Measurements from ENCODE around the gene MPI. TPM values are rescaled to one million over a fixed set of nuclear protein-coding genes. Genes with fewer than 3 reads are reported as not detected.

Gene MPI
- total and polyA plus RNA-seq, 2 donors (not counting 3 experiments of a cell fraction or from before 2014, with no cell fraction given), result 36.3 to 69.3 TPM

- Histone ChIP-seq H3K4me3 (replicated peaks in 1 of 3; ENCODE audit: insufficient read depth in 1 of 3, low read depth in 1 of 3, low read length in 3 of 3) (peak within 1 kb of the TSS; percentile 38 to 79 (median 73)), H3K4me2 (ENCODE audit: insufficient read depth, low read length) (peak within 1 kb of the TSS; percentile 88), H3K4me1 (ENCODE audit: control insufficient read depth, extremely low read depth, insufficient read depth, low read length) (peaks cover 11% of the 10 kb centered on the region), H3K27ac (ENCODE audit: insufficient read depth, low read depth, low read length) (peak within 1 kb of the TSS; percentile 32), H3K9me1 (replicated peaks; ENCODE audit: control insufficient read depth, extremely low read depth, insufficient read depth, low read length) (no peaks in the 10 kb centered on the region), H3K79me2 (ENCODE audit: control insufficient read depth, insufficient read depth, low read length) (peaks cover 15% of the 10 kb centered on the region), H3K9ac (replicated peaks; ENCODE audit: extremely low read depth, insufficient read depth, low read length) (peak within 1 kb of the TSS; percentile 76), H2AFZ (ENCODE audit: low read depth, low read length) (peak within 1 kb of the TSS; percentile 98), H3K36me3 (ENCODE audit: control insufficient read depth in 2 of 2, extremely low read depth in 1 of 2, insufficient read depth in 2 of 2, low read length in 2 of 2) (peaks cover 6 to 10% of the 10 kb centered on the region in 2 experiments), H3K9me3 (replicated peaks; ENCODE audit: control insufficient read depth, insufficient read depth, low read length) (no peaks in the 10 kb centered on the region), H4K20me1 (replicated peaks; ENCODE audit: control insufficient read depth, extremely low read depth, insufficient read depth, low read length) (no peaks in the 10 kb centered on the region), H3K27me3 (ENCODE audit: control insufficient read depth in 2 of 2, insufficient read depth in 2 of 2, low read length in 2 of 2) (no peaks in the 10 kb centered on the region)
- BruUV-seq (replicated peaks), result no TSS peak
- ChIA-PET POLR2A (interaction anchor here (0.7 to 1.3 kb wide), 3 partner anchors 17 to 61 kb away, joined by 3 read pairs; partner anchors contain the start of genes COX5A and MPI), CTCF (interaction anchor here (0.6 to 2.7 kb wide), 19 partner anchors 10 to 243 kb away, joined by 3 to 20 read pairs (median 3); partner anchors contain the start of genes COX5A and MPI)
- peak; percentile 87 for DNase-seq (ENCODE audit: low read depth, low spot score)
- TF ChIP-seq EZH2 (IDR thresholded peaks at IDR 0.05; ENCODE audit: borderline replicate concordance, low read depth, low read length, severe bottlenecking), result no peak
- no peak for TF ChIP-seq CTCF (IDR thresholded peaks at IDR 0.05; ENCODE audit: extremely low read depth in 1 of 2, insufficient read depth in 1 of 2, low read depth in 1 of 2, low read length in 2 of 2)
- peak; percentile 92 for TF ChIP-seq POLR2AphosphoS5 (IDR thresholded peaks at IDR 0.05; ENCODE audit: insufficient read depth, low read depth, low read length)
- peak; percentile 98 for TF ChIP-seq POLR2A (IDR thresholded peaks at IDR 0.05; ENCODE audit: low read depth, low read length)
- no peak for TF ChIP-seq FOS (IDR thresholded peaks at IDR 0.05; ENCODE audit: borderline replicate concordance, insufficient read depth, low read length)
- no peak for TF ChIP-seq MAX (IDR thresholded peaks at IDR 0.05; ENCODE audit: insufficient read depth, insufficient read length)
- no peak for TF ChIP-seq MYC (IDR thresholded peaks at IDR 0.05; ENCODE audit: low read depth, low read length)
- TF ChIP-seq GATA2 (IDR thresholded peaks at IDR 0.05; ENCODE audit: insufficient read depth, insufficient read length, low read depth, low read length), result no peak
- peak; percentile 97 for FAIRE-seq
- intact Hi-C loops (cut with micrococcal nuclease), result loop anchor here (1.0 kb wide), 3 partner anchors 17 to 44 kb away; partner anchors contain the start of gene COX5A
- dilution Hi-C loops (cut with MboI; ENCODE audit: extremely low pct_ligation_motif_present, low sequenced_read_pairs), result no loop called here
These were observed 16.8 kb downstream of the MPI start, which contains the start of gene FAM219B for GRCh38 chr15:74906450-74907162. Gene FAM219B (minus strand): TSS chr15:74906851. CDS start chr15:74906800, 51 bp downstream.
